ENCODE results near the gene FES. TPM values are rescaled to one million over a fixed set of nuclear protein-coding genes. Genes with fewer than 3 reads are reported as not detected.

The FES gene
- total and polyA plus RNA-seq, 12 donors: 8.6 to 27.7 (median 12.9) TPM

DNA sequence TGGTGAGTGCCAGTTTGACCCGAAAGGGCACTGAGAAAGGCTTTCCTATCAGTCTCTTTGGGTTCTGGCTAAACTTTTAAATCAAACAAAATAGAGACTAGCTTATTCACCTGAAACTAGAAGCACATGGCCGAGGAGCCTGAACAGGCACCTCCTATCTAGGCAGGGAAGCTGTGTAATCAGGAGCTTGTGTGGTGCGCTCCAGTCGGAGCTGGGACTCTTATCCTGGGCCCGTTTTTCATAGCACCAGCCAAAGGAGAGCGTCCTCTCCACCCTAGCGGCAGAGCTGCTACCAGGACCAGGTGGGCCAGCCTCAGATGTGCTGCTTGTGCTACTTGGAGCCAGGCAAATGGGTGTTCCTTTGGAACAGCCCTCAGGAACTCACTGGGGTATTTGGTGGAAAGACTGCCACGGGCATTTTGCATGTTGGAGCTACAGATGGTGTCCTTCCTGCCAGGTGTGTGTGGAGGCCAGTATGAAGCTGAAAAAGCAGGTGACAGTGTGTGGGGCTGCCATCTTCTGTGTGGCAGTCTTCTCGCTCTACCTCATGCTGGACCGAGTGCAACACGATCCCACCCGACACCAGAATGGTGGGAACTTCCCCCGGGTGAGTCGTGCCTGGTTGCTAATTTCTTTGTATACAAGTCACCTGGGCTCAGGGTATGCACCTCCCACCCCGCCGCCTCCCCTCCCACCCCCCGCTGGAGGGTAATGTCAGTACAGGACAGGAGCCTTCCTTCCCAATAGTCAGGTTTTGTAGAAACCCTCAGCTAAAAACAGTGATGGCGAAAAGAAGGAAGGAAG, 19.6 kb downstream of the FES start:
- 67 to 71% methylated on average over 18 of the region's 18 CpGs for WGBS, 2 donors
- H3K4me3 ChIP-seq: peak overlapping the region; percentile 76 to 93 (median 86)
- H3K36me3 ChIP-seq: peaks cover 0 to 46% (median 28%) of the 10 kb centered on the region in 9 donors
- DNase-seq: no peak
- peak overlapping the region; percentile 79 to 97 (median 94) for H3K27ac ChIP-seq
- peaks cover 6 to 56% (median 39%) of the 10 kb centered on the region in 9 donors for H3K4me1 ChIP-seq
- ATAC-seq: peak in 6 of 8 donors; percentile 8 to 37 (median 22)
- intact Hi-C loops (cut with DNase I): loop anchor here in 3 of 10 donors (1.0 to 2.0 kb wide), 3 partner anchors 25 to 28 kb away; partner anchors contain the start of gene HDDC3 (in 1 of the 3)
- no peaks in the 10 kb centered on the region for H3K9me3 ChIP-seq
- no peaks in the 10 kb centered on the region for H3K27me3 ChIP-seq
- TF ChIP-seq, protein P1, sequence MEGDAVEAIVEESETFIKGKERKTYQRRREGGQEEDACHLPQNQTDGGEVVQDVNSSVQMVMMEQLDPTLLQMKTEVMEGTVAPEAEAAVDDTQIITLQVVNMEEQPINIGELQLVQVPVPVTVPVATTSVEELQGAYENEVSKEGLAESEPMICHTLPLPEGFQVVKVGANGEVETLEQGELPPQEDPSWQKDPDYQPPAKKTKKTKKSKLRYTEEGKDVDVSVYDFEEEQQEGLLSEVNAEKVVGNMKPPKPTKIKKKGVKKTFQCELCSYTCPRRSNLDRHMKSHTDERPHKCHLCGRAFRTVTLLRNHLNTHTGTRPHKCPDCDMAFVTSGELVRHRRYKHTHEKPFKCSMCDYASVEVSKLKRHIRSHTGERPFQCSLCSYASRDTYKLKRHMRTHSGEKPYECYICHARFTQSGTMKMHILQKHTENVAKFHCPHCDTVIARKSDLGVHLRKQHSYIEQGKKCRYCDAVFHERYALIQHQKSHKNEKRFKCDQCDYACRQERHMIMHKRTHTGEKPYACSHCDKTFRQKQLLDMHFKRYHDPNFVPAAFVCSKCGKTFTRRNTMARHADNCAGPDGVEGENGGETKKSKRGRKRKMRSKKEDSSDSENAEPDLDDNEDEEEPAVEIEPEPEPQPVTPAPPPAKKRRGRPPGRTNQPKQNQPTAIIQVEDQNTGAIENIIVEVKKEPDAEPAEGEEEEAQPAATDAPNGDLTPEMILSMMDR (IDR thresholded peaks at IDR 0.05): peak in 1 of 9 donors; percentile 20

DNA sequence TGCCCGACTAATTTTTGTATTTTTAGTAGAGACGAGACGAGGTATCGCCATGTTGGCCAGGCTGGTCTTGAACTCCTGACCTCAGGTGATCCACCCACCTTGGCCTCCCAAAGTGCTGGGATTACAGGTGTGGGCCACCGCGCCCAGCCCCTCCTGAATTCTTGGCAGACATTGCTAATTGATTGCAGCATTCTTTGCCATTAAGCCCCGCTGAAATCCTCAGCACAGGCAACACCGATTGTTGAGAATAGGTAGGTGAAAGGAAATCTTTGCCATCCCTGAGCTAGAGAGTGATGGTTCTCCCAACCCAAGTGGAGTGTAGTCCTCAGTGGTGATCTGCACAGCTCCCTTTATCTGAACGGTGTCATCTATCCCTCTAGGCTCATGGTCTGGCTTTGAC, 20.4 kb downstream of the FES start:
- intact Hi-C loops (cut with DNase I): no loop called here
- Histone ChIP-seq H3K36me3 (peaks cover 0 to 54% (median 35%) of the 10 kb centered on the region in 9 donors), H3K4me3 (no peak overlapping the region), H3K4me1 (peaks cover 6 to 61% (median 43%) of the 10 kb centered on the region in 9 donors), H3K9me3 (no peaks in the 10 kb centered on the region), H3K27ac (no peak overlapping the region), H3K27me3 (no peaks in the 10 kb centered on the region)
- 93 to 98% methylated on average over 9 of the region's 9 CpGs for WGBS, 2 donors
- DNase-seq (no peak), ATAC-seq (no peak)
- TF ChIP-seq, protein P1 (IDR thresholded peaks at IDR 0.05): no peak

DNA sequence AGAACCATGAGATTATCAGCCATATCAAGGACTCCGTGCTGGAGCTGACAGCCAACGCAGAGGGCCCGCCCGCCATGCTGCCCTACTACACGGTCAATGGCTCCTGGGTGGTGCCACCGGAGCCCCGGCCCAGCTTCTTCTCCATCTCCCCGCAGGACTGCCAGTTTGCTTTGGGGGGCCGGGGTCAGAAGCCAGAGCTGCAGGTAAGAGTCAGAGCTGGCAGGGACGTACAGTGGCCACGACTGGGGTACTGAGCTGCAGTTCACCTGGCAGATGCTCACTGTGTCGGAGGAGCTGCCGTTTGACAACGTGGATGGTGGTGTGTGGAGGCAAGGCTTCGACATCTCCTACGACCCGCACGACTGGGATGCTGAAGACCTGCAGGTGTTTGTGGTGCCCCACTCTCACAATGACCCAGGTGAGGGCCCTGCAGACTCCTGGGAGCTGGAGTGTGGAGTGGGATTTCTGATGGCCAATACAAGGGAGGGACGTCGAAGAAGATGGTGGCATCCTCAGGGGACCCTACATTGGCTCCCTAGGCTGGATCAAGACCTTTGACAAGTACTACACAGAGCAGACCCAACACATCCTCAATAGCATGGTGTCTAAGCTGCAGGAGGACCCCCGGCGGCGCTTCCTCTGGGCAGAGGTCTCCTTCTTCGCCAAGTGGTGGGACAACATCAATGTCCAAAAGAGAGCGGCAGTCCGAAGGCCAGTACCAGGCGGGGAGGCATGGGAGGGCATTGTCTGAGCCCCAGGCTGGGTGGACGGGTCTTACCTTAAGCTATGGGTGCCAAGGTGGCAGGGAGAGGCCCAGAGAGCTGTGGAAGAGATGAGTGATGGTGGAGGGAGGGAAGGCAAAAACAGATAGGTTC, 21.2 kb downstream of the FES start:
- ATAC-seq: no peak
- WGBS, 2 donors: 95% methylated on average over 28 of the region's 28 CpGs
- Histone ChIP-seq H3K9me3 (no peaks in the 10 kb centered on the region), H3K4me1 (peaks cover 6 to 61% (median 43%) of the 10 kb centered on the region in 9 donors), H3K27me3 (no peaks in the 10 kb centered on the region), H3K36me3 (peaks cover 0 to 62% (median 43%) of the 10 kb centered on the region in 9 donors), H3K27ac (peak overlapping the region in 2 of 10 donors; percentile 67 to 87), H3K4me3 (no peak overlapping the region)
- no peak for DNase-seq
- TF ChIP-seq, protein P1 (IDR thresholded peaks at IDR 0.05): no peak
- intact Hi-C loops (cut with DNase I): no loop called here

- TF ChIP-seq, protein P1 (IDR thresholded peaks at IDR 0.05): no peak
- intact Hi-C loops (cut with DNase I): no loop called here
- peak overlapping the region in 5 of 10 donors; percentile 67 to 87 (median 77) for H3K27ac ChIP-seq
- ATAC-seq (no peak), DNase-seq (no peak)
- H3K27me3 ChIP-seq: no peaks in the 10 kb centered on the region
- H3K4me3 ChIP-seq: no peak overlapping the region
- 96 to 97% methylated on average over 11 of the region's 11 CpGs for WGBS, 2 donors
- peaks cover 6 to 61% (median 43%) of the 10 kb centered on the region in 9 donors for H3K4me1 ChIP-seq
- no peaks in the 10 kb centered on the region for H3K9me3 ChIP-seq
- H3K36me3 ChIP-seq: peaks cover 0 to 70% (median 51%) of the 10 kb centered on the region in 9 donors
Observed at GRCh38 chr15:90906181-90906849, 22.0 kb downstream of the FES start.

All from heart right ventricle (tissue), 16 donors.